Stimulated activated CD4-positive, alpha-beta T cell treated with anti-CD3 and anti-CD28 coated beads, Interleukin-1b, Interleukin-23, amount 100 ng/mL, for 24 hours (primary cell): ENCODE results near the gene TGFBR3L.
A peak's percentile ranks its signal among the peaks of the same experiment; 100 is the strongest.

ENCODE experiments used
- DNase-seq, 4 experiments: peaks; one replicate each; pipeline ENCODE4 v3.0.0-alpha.2; 2020; ENCODE audit warnings: low read depth in 4 of 4, low spot score in 1 of 4

TGFBR3L gene

GRCh38 chr19:7914598-7915045 is at the start of gene TGFBR3L:
Gene TGFBR3L, plus strand, starts transcription at chr19:7914830.
- DNase-seq = no peak

GRCh38 chr19:7865262-7865911 is 49.2 kb upstream of the TGFBR3L start:
- DNase-seq = no peak

GRCh38 chr19:7866399-7867091 is 48.1 kb upstream of the TGFBR3L start:
- no peak for DNase-seq

- no peak for DNase-seq
Measured at GRCh38 chr19:7867092-7867844, 47.4 kb upstream of the TGFBR3L start.

- no peak for DNase-seq
Measured at GRCh38 chr19:7868326-7868670, 46.3 kb upstream of the TGFBR3L start.

- DNase-seq = peak; percentile 50 to 74 (median 58)
Measured at GRCh38 chr19:7868671-7869452, 45.8 kb upstream of the TGFBR3L start.

- peak; percentile 51 to 74 (median 68) for DNase-seq
Measured at GRCh38 chr19:7869453-7869909, 45.1 kb upstream of the TGFBR3L start.

- no peak for DNase-seq
Measured at GRCh38 chr19:7869910-7870511, 44.6 kb upstream of the TGFBR3L start.

GRCh38 chr19:7870571-7871436 is 43.8 kb upstream of the TGFBR3L start:
- peak in 1 of 4 experiments; percentile 46 for DNase-seq

- DNase-seq = peak; percentile 53 to 79 (median 64)
Measured at GRCh38 chr19:7871437-7872305, 43.0 kb upstream of the TGFBR3L start.

- no peak for DNase-seq
Measured at GRCh38 chr19:7872306-7873204, 42.1 kb upstream of the TGFBR3L start.

- no peak for DNase-seq
Measured at GRCh38 chr19:7873304-7874075, 41.1 kb upstream of the TGFBR3L start.

- no peak for DNase-seq
Measured at GRCh38 chr19:7874076-7874896, 40.3 kb upstream of the TGFBR3L start, which contains the start of gene PRR36. Gene PRR36, minus strand, starts transcription at chr19:7874390. Its CDS starts 701 bp downstream, at chr19:7873689.

- no peak for DNase-seq
Measured at GRCh38 chr19:7874897-7875273, 39.7 kb upstream of the TGFBR3L start.

- no peak for DNase-seq
Measured at GRCh38 chr19:7877249-7877836, 37.3 kb upstream of the TGFBR3L start.
